HG03064 (cell line): ENCODE measurements around the gene NDUFA5.
"Not testable (repeated sequence)": the region's sequence is repeated elsewhere in the genome, so short reads cannot be mapped to it uniquely, and the experiment has no call there.

Experiments used
- ATAC-seq: cut with Tn5 transposase; IDR thresholded peaks from one replicate; pipeline ENCODE4 v1.9.1; 2021; ENCODE audit warnings: low read depth; ENCODE audit not compliant: unreplicated experiment

NDUFA5 gene

GRCh38 chr7:123526533-123526932 lies 31.1 kb downstream of the NDUFA5 start:
- ATAC-seq = not testable (repeated sequence)

GRCh38 chr7:123522066-123522465 lies 35.6 kb downstream of the NDUFA5 start:
- no peak for ATAC-seq

- ATAC-seq = no peak
These were observed 52.4 kb downstream of the NDUFA5 start for GRCh38 chr7:123505221-123505620.

- no peak for ATAC-seq
These were observed 55.4 kb downstream of the NDUFA5 start for GRCh38 chr7:123502201-123502600.

GRCh38 chr7:123500878-123501489 lies 56.6 kb downstream of the NDUFA5 start:
- ATAC-seq = no peak

GRCh38 chr7:123499211-123499970 lies 58.2 kb downstream of the NDUFA5 start:
- no peak for ATAC-seq

GRCh38 chr7:123498601-123499000 lies 59.0 kb downstream of the NDUFA5 start:
- no peak for ATAC-seq

- ATAC-seq = no peak
These were observed 59.6 kb downstream of the NDUFA5 start for GRCh38 chr7:123498031-123498430.

GRCh38 chr7:123494193-123494796 lies 63.3 kb downstream of the NDUFA5 start:
- ATAC-seq = peak; percentile 54

- no peak for ATAC-seq
These were observed 65.1 kb downstream of the NDUFA5 start for GRCh38 chr7:123492485-123492884.
